A549 (cell line): ENCODE results near the gene TFAP2D. TPM values are rescaled to one million over a fixed set of nuclear protein-coding genes. Genes with fewer than 3 reads are reported as not detected.
A peak's percentile ranks its signal among the peaks of the same experiment; 100 is the strongest.

Experiments used
- ATAC-seq, 2 experiments: fragments of 200-7000 bp in 1 of 2; fragments of >200 bp in 1 of 2; cut with Nextera tagmentation in 1 of 2; cut with Tn5 transposase in 1 of 2; 3 replicates each; pipeline versions ENCODE4 v1.8.0 to v1.9.1; 2018 to 2020; ENCODE audit warnings: mild to moderate bottlenecking in 1 of 2, moderate library complexity in 1 of 2
- CTCF ChIA-PET: fragments of 300-600 bp; sonication (Branson Sonifier 250); formaldehyde crosslinking; extraction: SDS; loops from one replicate; lab custom pipeline; 2021; ENCODE audit warnings: antibody characterized with exemption, inconsistent platforms; lab: Yijun Ruan, JAX
- POLR2A ChIA-PET: fragments of 350-600 bp; formaldehyde crosslinking; extraction: SDS; loops from one replicate; lab custom pipeline; 2021; ENCODE audit warnings: antibody characterized with exemption, inconsistent platforms; lab: Yijun Ruan, JAX
- DNase-seq, 2 experiments: peaks; one replicate each; pipeline versions ENCODE4 v3.0.0 to v3.0.0-alpha.2; 2011 to 2016; ENCODE audit warnings: low read depth in 1 of 2, low spot score in 1 of 2
- FAIRE-seq: peaks from 2 replicates; lab custom pipeline; 2011; peaks lifted over from hg19 to GRCh38; lab: Jason Lieb, UNC
- H3K27ac ChIP-seq, 2 experiments: fragments of >200 bp; sonication (Bioruptor Twin); formaldehyde crosslinking; 3 replicates each; pipeline ENCODE4 v1.5.1; 2016 to 2017
- H3K4me1 ChIP-seq: fragments of >200 bp; sonication (Bioruptor Twin); formaldehyde crosslinking; 3 replicates; pipeline ENCODE4 v1.6.1; 2016
- H3K4me2 ChIP-seq: fragments of >200 bp; sonication (Bioruptor Twin); formaldehyde crosslinking; 3 replicates; pipeline ENCODE4 v1.6.1; 2016
- H3K4me3 ChIP-seq: fragments of >200 bp; sonication (Bioruptor Twin); formaldehyde crosslinking; 3 replicates; pipeline ENCODE4 v1.5.1; 2016
- H3K9me3 ChIP-seq: fragments of >200 bp; sonication (Bioruptor Twin); formaldehyde crosslinking; 3 replicates; pipeline ENCODE4 v1.6.1; 2016
- BCL3 ChIP-seq: fragments of >200 bp; sonication (Bioruptor Twin); formaldehyde crosslinking; IDR thresholded peaks from 3 replicates; pipeline ENCODE4 v1.6.1; 2016
- CBX2 ChIP-seq: fragments of 200-600 bp; sonication (generic); IDR thresholded peaks from 2 replicates; pipeline ENCODE4 v1.6.1; 2016; ENCODE audit warnings: low read depth, mild to moderate bottlenecking, borderline replicate concordance
- EHMT2 ChIP-seq: fragments of 200-600 bp; sonication (generic); IDR thresholded peaks from 2 replicates; pipeline ENCODE4 v1.6.1; 2016; ENCODE audit warnings: antibody characterized with exemption, low read depth, mild to moderate bottlenecking, moderate library complexity
- EP300 ChIP-seq, 2 experiments: fragments of >200 bp; sonication (Bioruptor Twin); formaldehyde crosslinking; IDR thresholded peaks; 2 replicates in 1 of 2; 3 replicates in 1 of 2; pipeline ENCODE4 v1.6.1; 2016 to 2017
- ESRRA ChIP-seq: fragments of 150-350 bp; IDR thresholded peaks from 2 replicates; pipeline ENCODE4 v1.6.1; 2014; ENCODE audit warnings: mild to moderate bottlenecking, low read length, borderline replicate concordance
- FOSL2 ChIP-seq, 2 experiments: fragments of 450-650 bp in 1 of 2; fragments of >200 bp in 1 of 2; sonication (Bioruptor Twin) in 1 of 2; formaldehyde crosslinking; IDR thresholded peaks; 2 replicates each; pipeline versions ENCODE4 v1.5.0 to v1.6.1; 2016 to 2020; ENCODE audit warnings: mild to moderate bottlenecking in 1 of 2, moderate library complexity in 1 of 2
- GATA3 ChIP-seq: IDR thresholded peaks from 2 replicates; pipeline ENCODE4 v1.6.1; 2012; ENCODE audit warnings: borderline replicate concordance
- HDAC2 ChIP-seq: fragments of 200-600 bp; sonication (generic); IDR thresholded peaks from 2 replicates; pipeline ENCODE4 v1.6.1; 2016
- HES2 ChIP-seq: fragments of >200 bp; sonication (Bioruptor Twin); formaldehyde crosslinking; IDR thresholded peaks from 2 replicates; pipeline ENCODE4 v1.6.1; 2016
- HEYL ChIP-seq: fragments of 250-450 bp; sonication (Bioruptor Pico); IDR thresholded peaks from 2 replicates; pipeline ENCODE4 v1.8.0; 2021; ENCODE audit warnings: mild to moderate bottlenecking, moderate library complexity
- HOXB5 ChIP-seq: fragments of 250-450 bp; sonication (Bioruptor Pico); IDR thresholded peaks from 2 replicates; pipeline ENCODE4 v1.5.0; 2020; ENCODE audit warnings: mild to moderate bottlenecking, moderate library complexity
- JUN ChIP-seq, 2 experiments: fragments of >200 bp; sonication (Bioruptor Twin); formaldehyde crosslinking; IDR thresholded peaks; 2 replicates in 1 of 2; 3 replicates in 1 of 2; pipeline ENCODE4 v1.6.1; 2016 to 2017
- NFE2L2 ChIP-seq: fragments of 150-350 bp; conservative IDR thresholded peaks from 2 replicates; pipeline ENCODE4 v1.6.1; 2014; ENCODE audit warnings: low read length
- POLR2AphosphoS2 ChIP-seq: conservative IDR thresholded peaks from 2 replicates; pipeline ENCODE4 v1.6.1; 2012; ENCODE audit warnings: low read length, improper control_type of control experiment, inconsistent platforms
- RCOR1 ChIP-seq: fragments of 150-350 bp; IDR thresholded peaks from 2 replicates; pipeline ENCODE4 v1.6.1; 2014; ENCODE audit warnings: antibody characterized with exemption, low read length, low read depth
- REST ChIP-seq: fragments of 200-600 bp; sonication (generic); IDR thresholded peaks from 2 replicates; pipeline ENCODE4 v1.6.1; 2016; ENCODE audit warnings: antibody characterized with exemption, mild to moderate bottlenecking, moderate library complexity
- RNF2 ChIP-seq: fragments of 200-600 bp; sonication (generic); IDR thresholded peaks from 2 replicates; pipeline ENCODE4 v1.6.1; 2016; ENCODE audit warnings: low read depth, mild to moderate bottlenecking, antibody characterized with exemption, moderate library complexity, borderline replicate concordance
- SMC3 ChIP-seq: fragments of >200 bp; sonication (Bioruptor Twin); formaldehyde crosslinking; IDR thresholded peaks from 3 replicates; pipeline ENCODE4 v1.6.1; 2018; ENCODE audit warnings: inconsistent platforms
- TP53 ChIP-seq: fragments of 250-450 bp; sonication (Bioruptor Pico); IDR thresholded peaks from 2 replicates; pipeline ENCODE4 v1.5.0; 2021; ENCODE audit warnings: mild to moderate bottlenecking, moderate library complexity
- USF2 ChIP-seq: fragments of 450-650 bp; IDR thresholded peaks from 2 replicates; pipeline ENCODE4 v1.6.1; 2014; ENCODE audit warnings: antibody characterized with exemption
- ZSCAN20 ChIP-seq: fragments of 250-450 bp; sonication (Bioruptor Pico); IDR thresholded peaks from 2 replicates; pipeline ENCODE4 v1.8.0; 2022; ENCODE audit warnings: mild to moderate bottlenecking, moderate library complexity
- WGBS: methylation state at CpG from one replicate; pipeline ENCODE4 v1.1.6; 2017; ENCODE audit errors: missing lambda C conversion rate; 5-methylcytosine and 5-hydroxymethylcytosine counted together
- polyA plus RNA-seq, 4 experiments: library from polyadenylated mRNA; depleted of rRNA in 3 of 4; stranded (reverse); fragments of >200 nt; fragmentation: RNase III in 1 of 4; extraction: RNeasy Plus Mini Kit Qiagen cat#74134 plus additional on column Dnase treatment in 1 of 4; gene quantifications; 2 replicates in 3 of 4; 3 replicates in 1 of 4; pipeline ENCODE4 v1.2.3, GENCODE V29; 2011 to 2017

The TFAP2D gene
- polyA plus RNA-seq, 2 of the 4 experiments (the other 2 are of a cell fraction) = not detected

GRCh38 chr6:50734488-50734887 lies 21.2 kb downstream of the TFAP2D start:
- ATAC-seq (no peak), FAIRE-seq (no peak), DNase-seq (no peak)
- WGBS = 2% methylated on average over 3 of the region's 3 CpGs
- Histone ChIP-seq H3K27ac (no peak overlapping the region), H3K4me2 (no peak overlapping the region), H3K4me1 (no peaks in the 10 kb centered on the region), H3K4me3 (no peak overlapping the region), H3K9me3 (no peaks in the 10 kb centered on the region)
- CTCF ChIA-PET = no interaction called here
- 0 out of 2 replicates have a peak, but pooled peaks have one; percentile 4 for TF ChIP-seq USF2
- TF ChIP-seq EP300 (IDR thresholded peaks at IDR 0.05) = no peak
- POLR2A ChIA-PET = no interaction called here

- DNase-seq = no peak
- WGBS = 3% methylated on average over 3 of the region's 3 CpGs
- FAIRE-seq = no peak
- Histone ChIP-seq H3K4me3 (no peak overlapping the region), H3K27ac (no peak overlapping the region), H3K4me1 (no peaks in the 10 kb centered on the region), H3K9me3 (no peaks in the 10 kb centered on the region), H3K4me2 (no peak overlapping the region)
- ATAC-seq = no peak
- POLR2A ChIA-PET = no interaction called here
- CTCF ChIA-PET = no interaction called here
- TF ChIP-seq TP53 (CRISPR knock-in tag) (no peak), NFE2L2 (no peak), SMC3 (no peak), HES2 (no peak), FOSL2 (IDR thresholded peaks at IDR 0.05) (no peak), FOSL2 (CRISPR knock-in tag; IDR thresholded peaks at IDR 0.05) (no peak), HDAC2 (no peak), EHMT2 (no peak), JUN (IDR thresholded peaks at IDR 0.05) (no peak), ZSCAN20 (CRISPR knock-in tag) (no peak), HEYL (no peak), CBX2 (no peak), POLR2AphosphoS2 (no peak), BCL3 (no peak), RNF2 (no peak), RCOR1 (no peak), HOXB5 (CRISPR knock-in tag) (no peak), GATA3 (no peak), REST (no peak), ESRRA (no peak)
These were observed 28.8 kb downstream of the TFAP2D start for GRCh38 chr6:50742161-50742560.
